Measurements from ENCODE around the gene RAB17.

- TF ChIP-seq EZH2 (IDR thresholded peaks at IDR 0.05) = no peak
- no peak for TF ChIP-seq SP1 (IDR thresholded peaks at IDR 0.05; ENCODE audit: low read depth)
Measured at GRCh38 chr2:237618449-237618848, 27.9 kb upstream of the RAB17 start.
